Central memory CD4-positive, alpha-beta T cell (primary cell): Measurements from ENCODE around the gene BRCA2.

Experiments used
- DNase-seq: peaks from one replicate; pipeline ENCODE4 v3.0.0; 2022
- total RNA-seq, 3 experiments: gene quantifications; one replicate each; lab custom pipeline; 2026; lab: John Stamatoyannopoulos, UW

BRCA2 gene
- 14.8 to 29.6 (median 17.0) reads per million in 3 experiments for total RNA-seq

- DNase-seq: peak; percentile 85
These were observed at the start of gene BRCA2, which contains the start of gene ZAR1L for GRCh38 chr13:32315238-32316027. TSS of gene BRCA2 (plus strand) at chr13:32315508. CDS start at chr13:32316461, 953 bp downstream. TSS of gene ZAR1L (minus strand) at chr13:32315363. CDS start at chr13:32311925, 3,438 bp downstream.

- DNase-seq: no peak
These were observed 49.6 kb upstream of the BRCA2 start for GRCh38 chr13:32265726-32266125.

GRCh38 chr13:32266130-32266529 is 49.2 kb upstream of the BRCA2 start:
- no peak for DNase-seq

GRCh38 chr13:32267836-32268439 is 47.4 kb upstream of the BRCA2 start:
- DNase-seq: peak; percentile 31

GRCh38 chr13:32272021-32272683 is 43.2 kb upstream of the BRCA2 start:
- DNase-seq: no peak

GRCh38 chr13:32277839-32278238 is 37.5 kb upstream of the BRCA2 start:
- no peak for DNase-seq

- no peak for DNase-seq
These were observed 36.9 kb upstream of the BRCA2 start for GRCh38 chr13:32278426-32278825.

GRCh38 chr13:32281096-32281495 is 34.2 kb upstream of the BRCA2 start:
- DNase-seq: no peak

- no peak for DNase-seq
These were observed 33.1 kb upstream of the BRCA2 start for GRCh38 chr13:32282096-32282711.

- DNase-seq: no peak
These were observed 30.2 kb upstream of the BRCA2 start for GRCh38 chr13:32284927-32285632.

GRCh38 chr13:32285633-32285965 is 29.7 kb upstream of the BRCA2 start:
- DNase-seq: no peak

GRCh38 chr13:32297206-32297605 is 18.1 kb upstream of the BRCA2 start:
- DNase-seq: no peak

- DNase-seq: no peak
These were observed 16.6 kb upstream of the BRCA2 start for GRCh38 chr13:32298695-32299094.

- DNase-seq: no peak
These were observed 15.4 kb upstream of the BRCA2 start for GRCh38 chr13:32299893-32300292.

- DNase-seq: no peak
These were observed 14.9 kb upstream of the BRCA2 start for GRCh38 chr13:32300406-32300805.

GRCh38 chr13:32300920-32301319 is 14.4 kb upstream of the BRCA2 start:
- no peak for DNase-seq

GRCh38 chr13:32302461-32302860 is 12.8 kb upstream of the BRCA2 start:
- DNase-seq: no peak

- no peak for DNase-seq
These were observed 9.7 kb upstream of the BRCA2 start for GRCh38 chr13:32305646-32306045.

- no peak for DNase-seq
These were observed 5.8 kb upstream of the BRCA2 start for GRCh38 chr13:32309312-32310133.

GRCh38 chr13:32310134-32310706 is 5.1 kb upstream of the BRCA2 start:
- DNase-seq: peak; percentile 37

GRCh38 chr13:32311188-32311897 is 4.0 kb upstream of the BRCA2 start:
- no peak for DNase-seq
